HG03066 (cell line): ENCODE data around the gene ANO10.
"Not testable (repeated sequence)": the region's sequence is repeated elsewhere in the genome, so short reads cannot be mapped to it uniquely, and the experiment has no call there.

Experiments used
- ATAC-seq: cut with Tn5 transposase; IDR thresholded peaks from one replicate; pipeline ENCODE4 v1.9.1; 2021; ENCODE audit warnings: low read depth; ENCODE audit not compliant: unreplicated experiment

The ANO10 gene

DNA sequence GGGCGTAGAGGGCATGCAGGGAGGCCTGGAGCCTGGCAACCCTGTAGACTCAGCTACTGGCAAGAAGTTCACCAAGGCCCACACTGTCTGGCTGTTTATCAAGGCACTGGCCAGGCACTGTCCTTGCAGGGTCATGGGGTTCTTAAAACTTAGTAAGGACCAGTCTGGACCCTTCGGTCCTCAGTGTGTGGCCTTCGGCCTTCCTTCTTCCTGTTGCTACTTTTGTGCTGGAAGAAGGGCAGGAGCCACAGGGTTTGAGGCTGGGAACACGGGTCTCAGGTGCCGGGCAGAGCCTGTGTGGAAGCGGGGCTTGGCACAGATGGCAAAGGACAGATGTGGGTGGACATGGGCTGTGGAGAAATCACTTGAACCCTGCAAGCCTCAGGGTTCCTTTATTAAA lies 258.9 kb downstream of the ANO10 start:
- no peak for ATAC-seq

DNA sequence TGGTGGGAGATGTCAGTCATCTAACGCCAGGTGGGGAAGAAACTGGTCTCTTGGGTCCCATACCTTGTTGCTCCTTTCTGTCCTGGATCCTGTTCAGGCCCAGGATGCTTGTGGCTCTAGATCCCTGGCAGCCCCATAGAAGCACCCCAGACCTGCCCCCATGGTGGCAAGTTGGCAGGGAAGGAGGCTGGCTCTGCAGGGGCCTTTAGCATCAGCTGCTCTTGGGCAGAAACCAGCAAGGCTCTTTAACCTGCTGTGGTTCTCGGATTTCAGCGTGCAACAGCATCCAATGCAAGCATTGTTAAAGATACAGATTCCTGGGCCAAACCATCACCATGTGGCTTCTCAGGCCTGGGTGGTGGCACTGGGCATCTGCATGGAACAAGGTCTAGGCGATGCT lies 259.6 kb downstream of the ANO10 start:
- ATAC-seq: no peak

DNA sequence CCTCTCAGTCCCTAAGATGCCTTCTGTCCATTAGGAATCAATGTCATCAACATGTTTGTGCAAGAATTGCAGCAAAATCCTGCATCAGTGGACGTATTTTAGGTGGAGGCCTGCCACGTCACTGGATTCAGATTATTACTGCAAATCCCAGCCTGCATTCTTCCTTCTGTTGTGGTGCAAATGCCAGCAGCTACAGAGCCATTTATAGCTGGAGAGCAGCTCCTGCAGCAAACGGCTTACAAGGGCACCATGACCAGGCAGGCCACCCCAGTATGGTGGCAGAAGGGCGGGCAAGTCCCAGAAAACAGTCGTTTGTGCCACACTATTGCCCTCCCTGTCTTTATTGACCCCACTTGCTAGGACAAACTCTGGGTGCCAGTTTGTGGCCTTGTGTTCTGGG lies 260.7 kb downstream of the ANO10 start:
- no peak for ATAC-seq

DNA sequence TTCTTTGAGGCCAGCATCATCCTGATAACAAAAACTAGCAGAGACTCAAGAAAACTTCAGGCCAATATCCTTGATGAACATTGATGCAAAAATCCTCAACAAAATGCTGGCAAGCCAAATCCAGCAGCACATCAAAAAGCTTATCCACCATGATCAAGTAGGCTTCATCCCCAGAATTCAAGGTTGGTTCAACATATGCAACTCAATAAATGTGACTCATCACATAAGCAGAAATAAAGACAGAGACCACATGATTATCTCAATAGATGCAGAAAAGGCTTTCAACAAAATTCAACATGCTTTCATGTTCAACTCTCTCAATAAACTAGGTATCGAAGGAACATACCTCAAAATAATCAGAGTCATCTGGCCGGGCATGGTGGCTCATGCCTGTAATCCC lies 265.8 kb downstream of the ANO10 start:
- not testable (repeated sequence) for ATAC-seq

DNA sequence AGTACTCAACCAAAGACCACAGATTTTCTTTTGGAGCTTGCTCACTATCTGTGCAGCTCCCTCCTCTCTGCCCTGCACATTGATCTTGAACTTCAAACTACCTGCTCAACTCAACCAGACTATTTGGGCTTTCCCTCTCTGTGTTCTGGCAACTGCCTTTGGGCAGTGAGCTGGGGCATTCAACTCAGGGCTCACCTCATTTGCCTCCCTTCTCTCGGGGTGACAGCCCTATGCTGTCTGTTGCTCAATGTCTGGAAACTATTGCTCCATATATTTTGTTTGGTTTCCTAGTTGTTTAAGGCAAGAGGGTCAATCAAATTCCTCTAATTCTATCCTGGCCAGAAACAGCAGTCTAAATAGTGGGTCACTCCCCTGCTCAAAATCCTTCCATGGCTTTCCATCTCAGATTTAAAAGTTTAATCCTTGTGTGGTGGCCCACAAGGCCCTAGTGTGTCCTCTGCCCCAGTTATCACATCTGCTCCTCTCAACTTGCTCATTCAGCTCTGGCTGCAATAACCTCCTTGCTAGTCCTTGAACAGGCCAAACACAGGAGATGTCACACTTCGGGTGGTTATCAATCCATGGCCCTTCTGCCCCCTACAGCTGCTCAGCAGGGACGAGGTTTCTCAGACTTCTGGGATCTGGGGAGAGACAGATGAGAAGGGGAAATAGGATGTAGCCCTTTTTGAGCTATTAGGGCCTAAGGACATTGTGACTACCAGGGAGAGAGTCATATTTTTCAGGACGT lies 267.7 kb downstream of the ANO10 start:
- ATAC-seq: no peak

DNA sequence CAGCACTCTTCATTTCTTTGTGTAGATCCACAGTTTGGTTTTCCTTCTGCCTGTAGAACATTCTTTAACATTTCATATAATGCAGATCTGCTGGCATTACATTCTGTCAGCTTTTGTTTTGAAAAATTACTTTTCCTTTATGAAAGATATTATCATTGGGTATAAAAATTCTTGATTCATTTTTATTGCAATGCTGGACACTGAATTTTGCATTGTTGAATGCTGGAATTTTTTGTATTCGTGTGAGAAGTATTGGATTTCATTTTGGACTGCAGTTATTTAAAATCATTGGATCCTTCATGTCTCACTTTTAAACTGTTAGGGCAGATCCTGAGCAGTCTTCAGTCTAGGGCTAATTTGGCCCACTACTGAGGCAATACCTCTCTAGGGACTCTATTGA lies 268.4 kb downstream of the ANO10 start:
- ATAC-seq: no peak

DNA sequence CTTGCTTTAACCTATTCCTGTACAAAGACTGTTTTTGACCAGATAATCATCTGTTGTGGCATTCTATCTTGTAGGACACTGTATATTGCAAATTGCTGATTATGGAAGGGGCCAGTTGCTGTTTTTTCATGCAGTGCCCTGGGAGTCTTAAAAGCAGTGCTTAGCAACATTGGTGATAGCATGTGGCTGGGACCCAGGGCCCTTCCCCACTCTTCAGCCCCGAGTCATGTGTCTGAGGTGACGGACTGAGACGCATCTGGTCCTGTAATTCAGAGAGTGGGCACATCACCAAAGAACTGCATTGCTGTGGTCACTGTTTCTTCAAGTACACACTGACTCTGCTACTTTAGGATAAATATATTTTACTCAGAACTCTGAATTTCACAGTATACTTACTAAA lies 272.1 kb downstream of the ANO10 start:
- no peak for ATAC-seq

DNA sequence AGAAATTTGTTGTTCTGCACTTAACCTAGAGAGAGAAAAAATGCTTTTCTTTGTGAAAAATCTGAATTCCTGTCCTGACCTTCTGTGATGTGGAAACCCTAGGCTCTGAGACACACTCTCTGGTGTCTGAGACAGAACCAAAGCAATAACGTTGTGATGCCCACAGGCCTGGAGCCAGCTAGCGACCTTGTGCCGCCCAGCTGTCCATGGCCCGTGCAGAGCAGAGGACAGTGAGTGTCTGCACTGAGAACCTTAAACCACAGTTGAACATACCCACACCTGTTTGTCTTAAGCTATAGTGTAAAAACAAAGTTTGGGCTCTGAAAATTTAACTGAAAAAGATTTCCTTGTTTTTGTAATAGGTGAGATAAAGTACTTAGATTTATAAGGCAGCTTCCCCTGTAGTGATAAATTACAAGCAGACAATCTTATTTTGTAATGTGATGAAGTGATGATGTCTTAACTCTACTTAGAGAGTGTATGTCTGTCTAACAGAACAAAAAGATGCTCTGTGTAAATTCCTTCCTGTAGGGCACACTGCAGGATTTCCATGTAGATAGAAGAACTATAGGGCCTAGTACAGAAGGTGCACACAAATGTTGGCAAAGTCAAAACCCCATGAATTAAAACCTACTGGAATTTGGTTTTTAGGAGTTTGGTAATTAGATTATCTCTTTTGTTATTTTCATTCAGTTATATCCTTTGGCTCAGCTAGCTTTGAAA lies 272.8 kb downstream of the ANO10 start:
- ATAC-seq: no peak

DNA sequence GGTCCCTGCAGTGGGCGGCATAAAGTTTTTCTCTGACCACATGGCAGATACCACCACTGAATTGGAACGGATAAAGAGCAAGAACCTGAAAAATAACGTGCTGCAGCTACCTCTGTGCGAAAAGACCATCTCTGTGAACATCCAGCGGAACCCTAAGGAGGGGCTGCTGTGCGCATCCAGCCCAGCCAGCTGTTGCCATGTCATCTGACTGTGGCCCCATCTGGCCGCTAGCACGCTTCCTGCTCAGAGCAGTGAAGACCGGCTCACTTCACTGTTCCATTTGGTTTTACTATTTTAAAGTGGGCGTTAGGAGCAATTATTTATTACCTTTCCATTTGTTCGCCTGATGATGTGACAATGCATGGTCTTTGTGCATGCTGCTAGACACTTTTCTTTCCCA lies 273.5 kb downstream of the ANO10 start:
- ATAC-seq: no peak

DNA sequence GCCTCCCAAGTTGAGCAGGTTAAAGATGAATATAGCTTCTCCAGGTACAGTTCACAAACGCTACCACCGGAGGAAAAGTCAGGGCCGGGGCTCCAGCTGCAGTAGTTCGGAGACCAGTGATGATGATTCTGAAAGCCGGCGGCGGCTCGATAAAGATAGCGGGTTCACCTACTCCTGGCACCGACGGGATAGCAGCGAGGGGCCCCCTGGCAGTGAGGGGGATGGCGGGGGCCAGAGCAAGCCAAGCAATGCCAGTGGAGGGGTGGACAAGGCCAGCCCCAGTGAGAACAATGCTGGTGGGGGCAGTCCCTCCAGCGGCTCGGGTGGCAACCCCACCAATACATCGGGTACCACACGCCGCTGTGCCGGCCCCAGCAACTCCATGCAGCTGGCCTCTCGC lies 274.0 kb downstream of the ANO10 start:
- no peak for ATAC-seq

DNA sequence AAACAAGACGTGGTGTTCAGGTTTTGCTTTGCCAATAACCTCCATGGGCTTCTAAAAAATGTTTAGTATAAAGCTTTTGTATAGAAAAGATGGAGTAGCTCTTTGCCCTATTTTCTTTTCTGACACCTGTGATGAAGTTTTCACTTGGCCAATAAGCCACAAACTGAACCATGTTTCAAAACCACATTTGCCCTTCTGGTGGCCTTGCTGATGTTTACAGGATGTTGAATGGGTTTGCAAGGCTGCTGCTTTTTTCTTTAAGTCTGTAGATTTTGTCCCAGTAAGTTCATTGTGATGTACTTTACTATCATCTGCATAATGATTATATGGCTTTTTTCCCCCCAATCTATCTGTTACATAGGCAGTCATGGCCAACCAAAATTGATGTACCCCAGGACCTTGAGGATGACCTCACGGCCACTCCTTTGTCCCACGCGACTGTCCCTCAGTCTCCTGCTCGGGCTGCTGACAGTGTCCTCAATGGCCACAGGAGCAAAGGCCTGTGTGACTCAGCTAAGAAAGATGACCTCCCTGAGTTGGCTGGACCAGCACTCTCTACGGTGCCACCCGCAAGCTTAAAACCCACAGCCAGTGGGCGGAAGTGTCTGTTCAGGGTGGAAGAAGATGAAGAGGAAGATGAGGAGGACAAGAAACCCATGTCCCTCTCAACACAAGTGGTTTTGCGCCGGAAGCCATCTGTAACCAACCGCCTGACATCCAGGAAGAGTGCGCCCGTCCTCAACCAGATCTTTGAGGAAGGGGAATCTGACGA lies 274.6 kb downstream of the ANO10 start:
- ATAC-seq: no peak

DNA sequence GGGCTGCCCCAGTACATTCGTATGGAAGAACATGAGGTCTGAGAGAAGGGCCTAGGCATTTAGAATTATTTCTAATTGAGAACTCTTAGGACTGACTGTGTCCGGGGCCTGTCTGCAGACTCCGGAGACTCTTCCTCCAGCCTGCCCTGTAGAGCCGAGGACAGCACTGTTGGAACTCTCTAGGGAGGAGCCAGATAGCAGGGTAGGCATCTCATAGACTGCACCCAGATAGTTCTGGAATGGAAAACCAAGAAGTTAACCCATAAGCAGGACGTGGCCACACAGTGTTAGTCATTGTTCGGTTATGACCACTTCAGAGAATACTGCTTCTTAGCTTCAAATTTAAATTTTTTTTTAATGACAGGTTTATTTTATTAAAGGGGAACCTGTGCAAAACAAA lies 275.9 kb downstream of the ANO10 start:
- no peak for ATAC-seq

DNA sequence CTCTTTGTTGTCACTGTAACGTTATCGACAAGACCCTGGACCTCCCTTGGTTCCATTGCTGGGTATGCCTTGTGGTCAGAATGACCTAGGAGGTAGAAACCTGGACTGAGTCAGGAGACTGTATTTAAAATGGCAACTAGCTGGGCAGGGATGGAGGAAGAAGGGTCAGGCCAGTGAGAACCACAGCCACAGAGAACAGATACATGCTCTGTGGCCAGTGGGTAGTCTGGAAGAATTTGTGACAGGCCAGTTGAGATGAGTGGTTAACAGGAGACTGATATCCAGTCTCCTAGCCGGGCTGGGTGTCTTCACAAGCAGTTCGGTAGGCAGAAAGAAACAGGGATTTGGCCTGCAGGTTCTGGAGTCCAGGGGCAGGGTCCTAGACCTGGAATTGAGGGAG lies 276.6 kb downstream of the ANO10 start:
- ATAC-seq: no peak

DNA sequence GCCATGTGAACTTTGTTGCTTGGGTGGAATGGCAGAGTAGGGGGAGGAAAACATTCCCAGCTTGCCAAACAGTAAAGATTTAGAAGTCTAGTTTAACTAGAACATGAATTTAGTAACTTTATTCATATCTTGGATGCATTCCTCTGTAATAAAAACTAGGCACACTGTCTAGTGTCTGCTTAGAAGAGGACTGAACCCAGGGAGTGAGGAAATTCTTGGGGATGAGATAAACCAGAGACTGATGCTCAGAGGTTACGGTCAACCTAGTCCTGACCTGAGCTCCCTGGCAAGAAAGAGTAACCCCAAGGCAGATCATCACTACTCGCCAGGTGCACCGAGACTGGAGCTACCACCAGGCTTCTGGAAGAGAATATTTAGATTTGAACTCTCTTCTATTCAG lies 277.3 kb downstream of the ANO10 start:
- ATAC-seq: no peak

DNA sequence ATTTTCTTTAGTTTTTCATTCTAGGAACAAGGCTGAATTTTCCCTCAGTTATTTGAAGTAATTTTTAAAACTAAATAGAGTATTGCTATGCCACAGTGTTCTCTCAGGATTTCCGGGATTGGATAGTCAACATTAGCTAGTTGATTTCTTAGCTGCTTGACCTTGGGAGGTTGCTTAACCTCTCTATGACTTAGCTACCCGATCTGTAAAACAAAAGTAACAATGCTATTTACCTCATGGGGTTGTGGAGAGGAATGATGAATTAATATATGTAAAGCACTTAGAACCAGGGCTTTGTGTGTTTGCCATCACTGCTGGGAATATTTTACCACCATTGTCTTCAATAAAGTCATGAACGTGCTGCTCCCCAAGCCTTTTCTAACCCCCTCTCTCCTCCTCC lies 278.0 kb downstream of the ANO10 start:
- no peak for ATAC-seq

DNA sequence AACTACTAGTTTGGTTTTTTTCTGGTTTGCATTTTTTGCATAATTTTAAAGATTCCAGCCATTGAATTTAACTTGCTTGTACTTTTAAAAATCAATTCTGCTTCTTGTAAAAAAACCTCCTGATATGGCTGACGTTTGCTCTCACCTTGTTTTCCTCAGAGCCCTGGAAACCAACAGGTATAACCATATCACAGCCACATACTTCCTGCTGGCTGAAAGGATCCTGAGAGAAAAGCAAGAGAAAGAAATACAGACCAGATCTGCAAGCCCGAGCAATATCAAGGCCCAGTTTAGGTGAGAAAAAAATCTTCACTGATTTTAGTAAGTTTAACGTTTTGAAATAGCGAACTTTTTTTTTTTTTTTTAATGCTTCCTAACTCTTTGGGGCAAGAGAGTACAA lies 278.6 kb downstream of the ANO10 start:
- ATAC-seq: no peak

DNA sequence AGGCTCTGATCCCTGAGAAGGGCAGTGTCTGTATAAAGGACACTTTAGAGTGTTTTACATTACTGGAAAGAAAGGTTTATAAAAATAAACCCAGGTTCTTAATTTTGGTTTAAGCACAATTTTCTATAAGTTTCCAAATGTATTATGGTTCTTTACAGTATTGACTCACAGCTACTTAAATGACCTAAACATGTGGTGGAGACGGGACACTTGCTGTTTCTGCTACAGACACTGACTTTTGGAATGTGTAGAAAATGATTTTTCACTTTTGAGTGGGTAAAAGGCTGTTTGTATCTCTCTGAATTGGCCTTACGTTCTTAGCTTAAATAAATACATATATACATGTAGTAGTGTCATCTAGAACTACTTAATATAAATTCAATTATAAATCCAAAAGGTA lies 280.0 kb downstream of the ANO10 start:
- ATAC-seq: no peak

DNA sequence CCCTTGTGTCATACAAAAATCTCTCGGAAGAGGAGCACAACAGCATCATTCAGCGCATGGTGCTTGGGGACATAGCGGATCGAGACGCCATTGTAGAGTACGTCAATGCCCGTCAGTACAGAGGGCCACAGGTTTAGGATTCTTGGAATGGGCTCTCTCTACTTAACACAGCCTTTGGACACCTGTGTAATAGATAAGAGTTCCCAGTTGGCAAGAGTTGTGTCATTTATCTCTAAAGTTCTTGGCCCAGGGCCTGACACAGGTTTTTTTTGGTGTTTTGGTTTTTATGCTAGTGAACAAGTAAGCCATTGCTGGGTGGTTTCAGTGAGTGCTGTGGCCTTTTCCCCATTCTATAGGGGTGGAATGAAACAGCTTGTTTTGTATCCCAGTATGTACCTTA lies 281.4 kb downstream of the ANO10 start:
- ATAC-seq: no peak

DNA sequence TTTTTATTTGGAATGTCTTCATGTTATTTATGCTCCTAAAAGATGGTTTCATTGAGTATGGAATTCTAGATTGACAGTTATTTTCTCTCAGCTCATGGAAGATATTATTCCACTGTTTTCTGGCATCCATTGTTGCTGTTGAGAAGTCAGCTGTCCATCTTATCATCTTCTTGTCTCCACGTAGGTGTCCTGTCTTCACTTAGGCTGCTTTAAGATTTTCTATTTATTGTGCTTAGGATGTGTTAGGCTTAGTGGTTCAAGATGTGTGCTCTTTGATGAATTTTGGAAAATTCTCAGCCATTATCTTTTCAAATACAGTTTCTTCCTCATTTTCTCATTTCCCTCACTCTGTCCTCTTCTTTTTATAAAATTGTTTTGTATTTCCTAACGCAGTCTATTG lies 283.5 kb downstream of the ANO10 start:
- ATAC-seq: no peak

DNA sequence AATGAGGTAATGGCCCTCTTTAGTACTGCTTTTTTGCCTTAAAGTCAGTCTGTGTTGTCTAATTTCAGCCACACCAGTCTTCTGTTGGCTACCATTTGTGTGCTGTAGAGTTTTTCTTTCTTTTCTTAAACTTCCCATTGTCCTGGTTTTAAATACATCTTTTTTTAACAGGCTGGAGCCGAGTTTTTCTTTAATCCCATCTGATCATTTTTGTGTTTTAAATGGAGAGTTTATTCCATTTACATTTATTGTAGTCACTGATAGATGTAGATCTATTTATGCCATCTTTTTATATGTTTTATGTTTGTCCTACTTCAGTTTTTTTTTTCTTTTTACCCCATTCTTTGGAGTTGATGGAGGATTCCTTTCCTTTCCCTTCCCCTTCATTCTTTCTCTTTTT lies 286.0 kb downstream of the ANO10 start:
- ATAC-seq: no peak

DNA sequence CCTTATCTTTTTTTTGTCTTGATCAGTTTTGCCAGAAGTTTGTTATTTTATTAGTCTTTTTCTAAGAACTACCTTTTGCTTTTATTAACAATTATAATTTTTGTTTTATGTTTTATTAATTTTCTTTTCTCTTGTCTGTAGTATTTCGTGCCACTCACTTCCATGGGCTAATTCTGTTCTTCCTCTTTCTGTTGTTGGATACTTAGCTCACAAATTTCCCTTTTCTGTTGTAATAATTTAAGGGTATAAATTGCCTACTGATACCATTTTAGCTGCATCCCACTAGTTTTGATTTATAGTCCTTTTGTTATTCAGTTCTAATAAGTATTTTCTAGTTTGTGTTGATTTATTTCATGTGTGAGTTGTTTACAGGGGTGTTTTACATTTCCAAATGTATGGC lies 286.8 kb downstream of the ANO10 start:
- no peak for ATAC-seq

DNA sequence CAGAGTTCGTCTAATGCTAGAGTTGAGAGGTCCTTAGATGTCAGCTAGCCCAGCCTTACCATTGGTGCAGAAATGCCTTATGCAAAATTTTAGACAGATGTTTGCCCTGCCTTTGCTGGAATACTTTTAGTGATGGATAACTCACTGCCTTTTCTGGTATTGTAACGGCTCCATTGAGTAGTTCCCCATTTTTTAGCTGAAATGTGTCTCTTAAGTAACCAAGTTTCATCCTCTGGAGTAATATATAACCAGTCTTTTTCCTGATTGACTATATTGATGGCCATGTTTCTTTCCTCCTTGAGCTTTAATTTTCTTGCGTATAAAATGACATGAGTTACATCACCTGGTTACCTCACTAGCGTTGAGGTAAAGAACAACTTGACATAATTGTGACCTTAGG lies 290.4 kb downstream of the ANO10 start:
- ATAC-seq: no peak
